ENCODE measurements around the gene TSFM.

GRCh38 chr12:57841445-57841844, 58.9 kb downstream of the TSFM start:
- TF ChIP-seq CTCF (conservative IDR thresholded peaks at IDR 0.05; ENCODE audit: low read length) (no peak), EZH2phosphoT487 (IDR thresholded peaks at IDR 0.05; ENCODE audit: borderline replicate concordance, low read depth, low read length) (no peak)

Measured in OCI-LY7 (cell line).